Measurements from ENCODE around the gene ZFP36L1.

ZFP36L1 gene

DNA sequence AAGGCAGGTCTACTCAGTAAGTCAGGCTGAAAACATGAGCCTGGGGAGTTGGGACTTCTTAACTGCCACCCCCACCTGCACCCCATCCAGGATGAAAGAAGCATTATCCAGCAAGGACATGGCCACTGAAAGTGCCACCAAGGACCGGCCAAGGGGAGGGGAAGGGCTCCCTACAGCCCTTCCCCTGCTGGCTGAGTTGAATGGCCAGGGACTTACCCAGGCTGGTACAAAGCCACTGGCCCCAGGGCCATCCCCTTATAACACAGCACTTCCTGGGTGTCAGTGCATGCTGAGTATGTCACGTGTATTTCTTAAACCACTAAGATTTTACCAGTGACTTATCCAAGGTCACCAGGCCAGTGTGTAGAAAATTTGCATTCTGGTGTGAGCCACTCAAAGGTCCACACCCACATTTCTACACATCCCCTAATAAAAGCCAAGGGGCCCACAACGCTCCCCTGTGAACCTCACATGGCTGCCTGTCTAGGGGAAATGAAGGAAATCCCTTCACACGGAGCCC, 29.3 kb upstream of the ZFP36L1 start:
- Histone ChIP-seq H2AK5ac (ENCODE audit: low read length) (no peak overlapping the region), H3K36me3 (ENCODE audit: control insufficient read depth in 1 of 2, insufficient read depth in 2 of 2, low read length in 2 of 2) (no peaks in the 10 kb centered on the region), H3K79me1 (ENCODE audit: low read length) (peaks cover 13% of the 10 kb centered on the region), H2BK120ac (ENCODE audit: insufficient read depth, low read length, poor library complexity) (no peak overlapping the region), H3K4me1 (ENCODE audit: control insufficient read depth in 1 of 2, insufficient read depth in 2 of 2, low read length in 2 of 2) (peaks cover 13 to 20% of the 10 kb centered on the region in 2 experiments), H3K79me2 (ENCODE audit: control insufficient read depth, insufficient read depth, low read length, poor library complexity) (no peaks in the 10 kb centered on the region), H3K18ac (ENCODE audit: low read length) (no peak overlapping the region), H3K27me3 (ENCODE audit: insufficient read depth, low read length) (no peaks in the 10 kb centered on the region), H3K9ac (ENCODE audit: low read length) (peak overlapping the region; percentile 29), H3K27ac (ENCODE audit: low read depth, low read length) (no peak overlapping the region), H2BK12ac (ENCODE audit: low read length) (peak overlapping the region; percentile 59), H3K9me3 (ENCODE audit: insufficient read depth, low read depth, low read length) (no peaks in the 10 kb centered on the region), H4K91ac (ENCODE audit: low read depth, low read length) (no peak overlapping the region), H4K12ac (ENCODE audit: low read depth, low read length) (no peak overlapping the region), H3K4ac (ENCODE audit: low read depth, low read length) (no peak overlapping the region), H3K14ac (ENCODE audit: low read length) (no peak overlapping the region), H2BK5ac (ENCODE audit: low read depth, low read length, poor library complexity) (no peak overlapping the region), H3K4me3 (ENCODE audit: low read depth, low read length) (no peak overlapping the region), H4K8ac (ENCODE audit: low read depth, low read length) (no peak overlapping the region), H3K4me2 (ENCODE audit: low read length) (no peak overlapping the region), H3K23ac (ENCODE audit: low read length) (no peak overlapping the region), H2AFZ (ENCODE audit: insufficient read depth, low read length, poor library complexity) (no peak overlapping the region)
- DNase-seq = no peak
- WGBS (ENCODE audit: extremely low coverage, insufficient coverage, insufficient read length) = no CpG with 5 or more reads among the region's 4 CpGs

DNA sequence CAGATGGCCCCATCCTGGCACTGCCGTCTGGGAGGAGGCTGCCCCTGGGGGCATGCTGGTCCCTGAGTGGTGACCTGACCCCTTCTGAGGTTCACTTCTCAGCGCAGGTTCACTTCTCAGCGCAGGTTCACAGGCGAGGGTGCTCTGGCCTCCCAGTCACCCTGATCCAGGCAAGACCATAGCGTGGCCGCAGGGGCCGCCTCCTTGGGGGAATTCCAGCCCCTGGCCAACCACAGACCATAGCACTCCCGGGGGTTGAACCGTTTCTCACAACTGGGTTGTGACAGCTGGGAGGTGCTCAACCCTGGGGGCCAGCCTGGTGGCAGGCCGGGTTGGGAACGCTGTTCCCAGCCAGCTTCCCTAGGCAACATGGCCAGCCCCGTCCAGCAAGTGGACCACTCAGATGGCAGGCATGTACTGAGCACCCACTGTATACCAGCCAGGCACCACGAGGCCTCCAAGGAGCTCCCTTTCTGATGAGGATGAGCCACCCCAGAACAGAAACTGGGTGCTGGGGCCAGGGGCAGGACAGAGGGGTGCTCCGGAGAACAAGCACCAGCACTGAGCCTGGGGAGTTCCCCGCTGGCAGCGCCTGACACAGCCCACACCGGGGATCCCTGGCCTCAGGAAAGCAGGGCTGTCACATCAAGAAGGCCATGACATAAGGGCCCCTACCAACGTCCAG, 28.3 kb upstream of the ZFP36L1 start:
- H3K4me2 ChIP-seq (ENCODE audit: low read length) = no peak overlapping the region
- peak overlapping the region; percentile 26 for H3K18ac ChIP-seq (ENCODE audit: low read length)
- H3K79me2 ChIP-seq (ENCODE audit: control insufficient read depth, insufficient read depth, low read length, poor library complexity) = peaks cover 4% of the 10 kb centered on the region
- H3K36me3 ChIP-seq (ENCODE audit: control insufficient read depth in 1 of 2, insufficient read depth in 2 of 2, low read length in 2 of 2) = no peaks in the 10 kb centered on the region
- H3K9me3 ChIP-seq (ENCODE audit: insufficient read depth, low read depth, low read length) = no peaks in the 10 kb centered on the region
- no peak overlapping the region for H3K4me3 ChIP-seq (ENCODE audit: low read depth, low read length)
- peak overlapping the region; percentile 11 for H2AK5ac ChIP-seq (ENCODE audit: low read length)
- no peak overlapping the region for H4K8ac ChIP-seq (ENCODE audit: low read depth, low read length)
- no CpG with 5 or more reads among the region's 18 CpGs for WGBS (ENCODE audit: extremely low coverage, insufficient coverage, insufficient read length)
- no peaks in the 10 kb centered on the region for H3K27me3 ChIP-seq (ENCODE audit: insufficient read depth, low read length)
- H3K27ac ChIP-seq (ENCODE audit: low read depth, low read length) = no peak overlapping the region
- peaks cover 17 to 24% of the 10 kb centered on the region in 2 experiments for H3K4me1 ChIP-seq (ENCODE audit: control insufficient read depth in 1 of 2, insufficient read depth in 2 of 2, low read length in 2 of 2)
- H3K14ac ChIP-seq (ENCODE audit: low read length) = peak overlapping the region; percentile 23
- H2BK5ac ChIP-seq (ENCODE audit: low read depth, low read length, poor library complexity) = peak overlapping the region; percentile 11
- no peak overlapping the region for H2AFZ ChIP-seq (ENCODE audit: insufficient read depth, low read length, poor library complexity)
- H4K12ac ChIP-seq (ENCODE audit: low read depth, low read length) = no peak overlapping the region
- H3K9ac ChIP-seq (ENCODE audit: low read length) = no peak overlapping the region
- no peak overlapping the region for H3K4ac ChIP-seq (ENCODE audit: low read depth, low read length)
- no peak overlapping the region for H3K23ac ChIP-seq (ENCODE audit: low read length)
- H3K79me1 ChIP-seq (ENCODE audit: low read length) = peaks cover 21% of the 10 kb centered on the region
- DNase-seq = no peak
- peak overlapping the region; percentile 21 for H4K91ac ChIP-seq (ENCODE audit: low read depth, low read length)
- peak overlapping the region; percentile 48 for H2BK120ac ChIP-seq (ENCODE audit: insufficient read depth, low read length, poor library complexity)
- peak overlapping the region; percentile 43 for H2BK12ac ChIP-seq (ENCODE audit: low read length)

DNA sequence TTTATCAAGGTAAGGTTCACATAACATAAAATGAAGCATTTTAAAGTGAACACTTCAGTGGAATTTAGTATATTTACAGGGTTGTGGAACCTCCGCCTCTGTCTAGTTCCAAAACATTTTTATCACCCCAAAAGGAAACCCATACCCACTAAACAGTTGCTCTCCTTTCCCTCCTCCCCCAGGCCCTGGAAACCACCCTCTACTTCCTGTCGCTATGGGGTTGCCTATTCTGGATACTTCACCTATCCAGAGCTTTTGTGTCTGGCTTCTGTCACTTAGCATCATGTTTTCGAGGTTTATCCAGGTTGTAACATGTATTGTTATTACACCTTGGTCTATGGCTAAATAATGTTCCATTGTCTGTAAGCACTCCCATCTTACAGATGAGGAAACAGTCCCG, 27.7 kb upstream of the ZFP36L1 start:
- Histone ChIP-seq H3K36me3 (ENCODE audit: control insufficient read depth in 1 of 2, insufficient read depth in 2 of 2, low read length in 2 of 2) (no peaks in the 10 kb centered on the region), H3K4me1 (ENCODE audit: control insufficient read depth in 1 of 2, insufficient read depth in 2 of 2, low read length in 2 of 2) (peaks cover 23 to 30% of the 10 kb centered on the region in 2 experiments), H3K14ac (ENCODE audit: low read length) (no peak overlapping the region), H2BK12ac (ENCODE audit: low read length) (no peak overlapping the region), H3K9me3 (ENCODE audit: insufficient read depth, low read depth, low read length) (no peaks in the 10 kb centered on the region), H2AFZ (ENCODE audit: insufficient read depth, low read length, poor library complexity) (no peak overlapping the region), H3K23ac (ENCODE audit: low read length) (no peak overlapping the region), H3K4me2 (ENCODE audit: low read length) (no peak overlapping the region), H3K18ac (ENCODE audit: low read length) (no peak overlapping the region), H3K27ac (ENCODE audit: low read depth, low read length) (no peak overlapping the region), H3K79me2 (ENCODE audit: control insufficient read depth, insufficient read depth, low read length, poor library complexity) (peaks cover 8% of the 10 kb centered on the region), H2BK120ac (ENCODE audit: insufficient read depth, low read length, poor library complexity) (no peak overlapping the region), H3K4ac (ENCODE audit: low read depth, low read length) (no peak overlapping the region), H4K8ac (ENCODE audit: low read depth, low read length) (no peak overlapping the region), H4K91ac (ENCODE audit: low read depth, low read length) (peak overlapping the region; percentile 71), H2AK5ac (ENCODE audit: low read length) (no peak overlapping the region), H2BK5ac (ENCODE audit: low read depth, low read length, poor library complexity) (no peak overlapping the region), H3K27me3 (ENCODE audit: insufficient read depth, low read length) (no peaks in the 10 kb centered on the region), H3K79me1 (ENCODE audit: low read length) (peaks cover 27% of the 10 kb centered on the region), H3K4me3 (ENCODE audit: low read depth, low read length) (no peak overlapping the region), H3K9ac (ENCODE audit: low read length) (no peak overlapping the region), H4K12ac (ENCODE audit: low read depth, low read length) (no peak overlapping the region)
- no peak for DNase-seq
- no CpG with 5 or more reads among the region's 4 CpGs for WGBS (ENCODE audit: extremely low coverage, insufficient coverage, insufficient read length)

DNA sequence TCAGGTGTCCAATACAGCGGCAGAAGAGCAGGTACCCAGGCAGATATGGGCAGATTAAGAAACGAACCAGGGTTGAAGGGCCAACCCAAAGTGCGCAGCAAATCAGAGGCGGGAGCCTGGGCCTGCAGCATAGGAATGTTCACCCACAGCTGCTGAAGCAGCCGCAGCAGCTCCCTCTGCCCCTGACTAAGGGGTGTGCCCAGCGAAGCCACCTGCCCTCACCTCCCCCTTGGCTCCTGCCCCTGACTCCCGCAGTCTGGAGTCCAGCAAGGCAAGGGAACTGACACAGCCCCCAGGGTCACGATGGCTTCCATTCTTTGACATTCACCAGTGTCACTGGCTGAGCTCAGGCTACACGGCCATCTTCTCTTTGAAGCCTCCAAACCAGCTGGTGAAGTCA, 27.3 kb upstream of the ZFP36L1 start:
- peaks cover 28% of the 10 kb centered on the region for H3K79me1 ChIP-seq (ENCODE audit: low read length)
- no peak overlapping the region for H3K23ac ChIP-seq (ENCODE audit: low read length)
- H2BK120ac ChIP-seq (ENCODE audit: insufficient read depth, low read length, poor library complexity) = peak overlapping the region; percentile 2
- H4K12ac ChIP-seq (ENCODE audit: low read depth, low read length) = no peak overlapping the region
- no CpG with 5 or more reads among the region's 9 CpGs for WGBS (ENCODE audit: extremely low coverage, insufficient coverage, insufficient read length)
- no peak overlapping the region for H3K18ac ChIP-seq (ENCODE audit: low read length)
- H3K4me2 ChIP-seq (ENCODE audit: low read length) = no peak overlapping the region
- H2AFZ ChIP-seq (ENCODE audit: insufficient read depth, low read length, poor library complexity) = no peak overlapping the region
- H3K9me3 ChIP-seq (ENCODE audit: insufficient read depth, low read depth, low read length) = no peaks in the 10 kb centered on the region
- H3K27ac ChIP-seq (ENCODE audit: low read depth, low read length) = no peak overlapping the region
- peak overlapping the region; percentile 63 for H2BK12ac ChIP-seq (ENCODE audit: low read length)
- H2BK5ac ChIP-seq (ENCODE audit: low read depth, low read length, poor library complexity) = no peak overlapping the region
- peak overlapping the region; percentile 36 for H3K14ac ChIP-seq (ENCODE audit: low read length)
- DNase-seq = no peak
- no peak overlapping the region for H3K9ac ChIP-seq (ENCODE audit: low read length)
- no peak overlapping the region for H3K4me3 ChIP-seq (ENCODE audit: low read depth, low read length)
- H3K4me1 ChIP-seq (ENCODE audit: control insufficient read depth in 1 of 2, insufficient read depth in 2 of 2, low read length in 2 of 2) = peaks cover 27 to 33% of the 10 kb centered on the region in 2 experiments
- H3K36me3 ChIP-seq (ENCODE audit: control insufficient read depth in 1 of 2, insufficient read depth in 2 of 2, low read length in 2 of 2) = no peaks in the 10 kb centered on the region
- H2AK5ac ChIP-seq (ENCODE audit: low read length) = peak overlapping the region; percentile 5
- H3K79me2 ChIP-seq (ENCODE audit: control insufficient read depth, insufficient read depth, low read length, poor library complexity) = peaks cover 8% of the 10 kb centered on the region
- no peaks in the 10 kb centered on the region for H3K27me3 ChIP-seq (ENCODE audit: insufficient read depth, low read length)
- H3K4ac ChIP-seq (ENCODE audit: low read depth, low read length) = no peak overlapping the region
- no peak overlapping the region for H4K8ac ChIP-seq (ENCODE audit: low read depth, low read length)
- peak overlapping the region; percentile 71 for H4K91ac ChIP-seq (ENCODE audit: low read depth, low read length)
